Thyroid gland (tissue), 4 donors: ENCODE data around the gene SCPEP1. TPM values are rescaled to one million over a fixed set of nuclear protein-coding genes. Genes with fewer than 3 reads are reported as not detected.

Experiments used
- DNase-seq, 2 donors: peaks; one replicate each; pipeline ENCODE4 v3.0.0-alpha.2; 2019
- H3K27ac ChIP-seq, 3 donors: fragments of 200-600 bp; sonication (generic); 1 replicate in 2 of 3; 2 replicates in 1 of 3; pipeline ENCODE4 v1.5.1; 2016 to 2019; ENCODE audit warnings: mild to moderate bottlenecking in 1 of 3, moderate library complexity in 1 of 3
- H3K27me3 ChIP-seq: fragments of 200-600 bp; sonication (generic); one replicate; pipeline ENCODE4 v1.5.1; 2019
- H3K36me3 ChIP-seq, 2 donors: fragments of 200-600 bp; sonication (generic); one replicate each; pipeline ENCODE4 v1.5.1; 2016 to 2019
- H3K4me1 ChIP-seq, 2 donors: fragments of 200-600 bp; sonication (generic); one replicate each; pipeline ENCODE4 v1.5.1; 2017 to 2019
- H3K4me3 ChIP-seq, 3 donors: fragments of 200-600 bp; sonication (generic); replicated peaks in 1 of 3; 1 replicate in 2 of 3; 2 replicates in 1 of 3; pipeline ENCODE4 v1.5.1; 2016; ENCODE audit warnings: mild to moderate bottlenecking in 1 of 3
- H3K9me3 ChIP-seq: fragments of 200-600 bp; sonication (generic); one replicate; pipeline ENCODE4 v1.5.1; 2017
- CTCF ChIP-seq, 6 experiments: fragments of 200-600 bp in 3 of 6; fragments of 450-650 bp in 3 of 6; sonication (generic) in 3 of 6; IDR thresholded peaks; one replicate each; pipeline ENCODE4 v1.5.1; 2016 to 2019; ENCODE audit warnings: antibody characterized with exemption in 6 of 6, mild to moderate bottlenecking in 2 of 6, inconsistent platforms in 1 of 6, moderate library complexity in 1 of 6
- POLR2A ChIP-seq, 2 donors: fragments of 450-650 bp; IDR thresholded peaks; one replicate each; pipeline ENCODE4 v1.6.1; 2017; ENCODE audit warnings: antibody characterized with exemption in 2 of 2, mild to moderate bottlenecking in 2 of 2, moderate library complexity in 1 of 2
- WGBS, 2 donors: methylation state at CpG; one replicate each; pipeline ENCODE4 v1.1.5; 2017; 5-methylcytosine and 5-hydroxymethylcytosine counted together
- intact Hi-C: fragments of 100-400 bp; cut with DNase I; formaldehyde crosslinking; loops from one replicate; pipeline ENCODE4 v1.15.1; 2023
- total RNA-seq, 4 donors: library from RNA; depleted of rRNA; stranded (reverse); fragments of >200 nt; gene quantifications; one replicate each; pipeline ENCODE4 v1.2.3, GENCODE V29; 2016

Gene SCPEP1
- total RNA-seq, 4 donors from 2014 or later, result 260 to 354 (median 284) TPM

GRCh38 chr17:56992364-56992763 is 14.4 kb downstream of the SCPEP1 start:
- no peak for DNase-seq
- intact Hi-C loops, result no loop called here
- WGBS, 2 donors, result 94 to 96% methylated on average over 1 of the region's 1 CpG
- Histone ChIP-seq H3K36me3 (peaks cover 53 to 54% of the 10 kb centered on the region in 2 donors), H3K4me3 (no peak overlapping the region), H3K27me3 (no peaks in the 10 kb centered on the region), H3K4me1 (no peaks in the 10 kb centered on the region), H3K27ac (no peak overlapping the region), H3K9me3 (no peaks in the 10 kb centered on the region)
- TF ChIP-seq CTCF (IDR thresholded peaks at IDR 0.05) (no peak), POLR2A (IDR thresholded peaks at IDR 0.05) (no peak)

GRCh38 chr17:56994009-56994792 is 16.3 kb downstream of the SCPEP1 start:
- Histone ChIP-seq H3K9me3 (no peaks in the 10 kb centered on the region), H3K4me3 (no peak overlapping the region), H3K36me3 (peaks cover 51 to 54% of the 10 kb centered on the region in 2 donors), H3K27me3 (no peaks in the 10 kb centered on the region), H3K4me1 (no peaks in the 10 kb centered on the region), H3K27ac (no peak overlapping the region)
- TF ChIP-seq CTCF (IDR thresholded peaks at IDR 0.05), result no peak
- TF ChIP-seq POLR2A (IDR thresholded peaks at IDR 0.05), result no peak
- no peak for DNase-seq
- WGBS, 2 donors, result 82 to 84% methylated on average over 4 of the region's 4 CpGs
- intact Hi-C loops, result no loop called here

DNA sequence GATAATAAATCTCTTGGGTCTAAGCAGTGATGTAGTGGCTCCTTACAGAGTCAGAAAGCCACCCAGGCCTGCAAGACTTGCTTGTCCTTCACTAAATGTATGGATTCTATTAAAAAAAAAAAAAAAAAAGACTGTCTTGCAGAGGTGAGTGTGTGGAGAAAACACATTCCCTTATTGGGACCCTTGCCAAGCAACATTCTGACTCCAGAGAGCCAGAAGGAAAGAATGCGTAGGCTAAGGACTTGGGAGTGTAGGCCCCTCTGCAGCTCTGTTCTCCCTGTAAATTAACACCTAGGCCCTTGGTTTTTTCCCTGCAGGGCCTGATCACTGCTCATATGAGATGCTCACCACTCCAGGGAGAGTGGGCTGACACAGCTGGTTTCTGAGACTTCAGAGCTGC is 17.8 kb downstream of the SCPEP1 start:
- intact Hi-C loops, result loop anchor here (5.0 kb wide), 1 partner anchor 122 kb away; no protein-coding TSS in a partner anchor
- 88% methylated on average over 1 of the region's 1 CpG for WGBS, 2 donors

GRCh38 chr17:56997313-56997712 is 19.4 kb downstream of the SCPEP1 start:
- intact Hi-C loops, result loop anchor here (5.0 kb wide), 1 partner anchor 120 kb away; no protein-coding TSS in a partner anchor
- TF ChIP-seq CTCF (IDR thresholded peaks at IDR 0.05), result no peak
- no peak for TF ChIP-seq POLR2A (IDR thresholded peaks at IDR 0.05)
- peaks cover 46 to 47% of the 10 kb centered on the region in 2 donors for H3K36me3 ChIP-seq
- WGBS, 2 donors, result 96 to 98% methylated on average over 2 of the region's 2 CpGs
- H3K9me3 ChIP-seq, result no peaks in the 10 kb centered on the region
- DNase-seq, result no peak
- H3K27ac ChIP-seq, result no peak overlapping the region
- no peak overlapping the region for H3K4me3 ChIP-seq
- no peaks in the 10 kb centered on the region for H3K27me3 ChIP-seq
- H3K4me1 ChIP-seq, result no peaks in the 10 kb centered on the region

More for the DNA sequence above, 17.8 kb downstream of the SCPEP1 start:
- DNase-seq, result no peak
- H3K27ac ChIP-seq, result no peak overlapping the region
- H3K4me1 ChIP-seq, result no peaks in the 10 kb centered on the region
- peaks cover 45 to 48% of the 10 kb centered on the region in 2 donors for H3K36me3 ChIP-seq
- H3K4me3 ChIP-seq, result no peak overlapping the region
- H3K27me3 ChIP-seq, result no peaks in the 10 kb centered on the region
- no peaks in the 10 kb centered on the region for H3K9me3 ChIP-seq
- no peak for TF ChIP-seq POLR2A (IDR thresholded peaks at IDR 0.05)
- no peak for TF ChIP-seq CTCF (IDR thresholded peaks at IDR 0.05)

GRCh38 chr17:57001541-57001940 is 23.6 kb downstream of the SCPEP1 start:
- Histone ChIP-seq H3K4me1 (no peaks in the 10 kb centered on the region), H3K27ac (no peak overlapping the region), H3K9me3 (no peaks in the 10 kb centered on the region), H3K36me3 (peaks cover 33 to 34% of the 10 kb centered on the region in 2 donors), H3K4me3 (no peak overlapping the region), H3K27me3 (no peaks in the 10 kb centered on the region)
- WGBS, 2 donors, result 89% methylated on average over 7 of the region's 7 CpGs
- no peak for TF ChIP-seq CTCF (IDR thresholded peaks at IDR 0.05)
- TF ChIP-seq POLR2A (IDR thresholded peaks at IDR 0.05), result no peak
- no peak for DNase-seq
- intact Hi-C loops, result loop anchor here (5.0 kb wide), 1 partner anchor 76 kb away; no protein-coding TSS in a partner anchor
